GM23338 (cell line): ENCODE results near the gene CRYBG3. TPM values are rescaled to one million over a fixed set of nuclear protein-coding genes. Genes with fewer than 3 reads are reported as not detected.

ENCODE experiments used
- ATAC-seq: fragments of 200-7000 bp; cut with Tn5 transposase; 3 replicates; pipeline ENCODE4 v1.9.1; 2020
- DNase-seq: peaks from one replicate; pipeline ENCODE4 v3.0.0-alpha.2; 2015; ENCODE audit warnings: low spot score
- H2AFZ ChIP-seq: fragments of 200-600 bp; sonication (generic); 2 replicates; pipeline ENCODE4 v1.8.0; 2016; ENCODE audit warnings: antibody characterized with exemption, mild to moderate bottlenecking, moderate library complexity
- H3F3A ChIP-seq: fragments of 200-600 bp; sonication (generic); replicated peaks from 2 replicates; pipeline ENCODE4 v1.8.0; 2017; ENCODE audit warnings: antibody characterized with exemption, mixed run types, low read depth
- H3K27ac ChIP-seq: fragments of 200-600 bp; sonication (generic); 2 replicates; pipeline ENCODE4 v1.6.1; 2016; ENCODE audit warnings: low read depth
- H3K27me3 ChIP-seq: fragments of 200-600 bp; sonication (generic); 2 replicates; pipeline ENCODE4 v1.8.0; 2016; ENCODE audit warnings: mild to moderate bottlenecking, mixed run types, moderate library complexity; ENCODE audit not compliant: insufficient read depth
- H3K36me3 ChIP-seq: fragments of 200-600 bp; sonication (generic); 2 replicates; pipeline ENCODE4 v1.8.0; 2016; ENCODE audit warnings: mild to moderate bottlenecking; ENCODE audit not compliant: insufficient read depth
- H3K4me1 ChIP-seq: fragments of 200-600 bp; sonication (generic); 2 replicates; pipeline ENCODE4 v1.8.0; 2016; ENCODE audit warnings: mild to moderate bottlenecking, moderate library complexity; ENCODE audit not compliant: insufficient read depth
- H3K4me2 ChIP-seq: fragments of 200-600 bp; sonication (generic); 2 replicates; pipeline ENCODE4 v1.7.1; 2017; ENCODE audit warnings: mixed run types
- H3K4me3 ChIP-seq: fragments of 200-600 bp; sonication (generic); 2 replicates; pipeline ENCODE4 v1.6.1; 2016; ENCODE audit warnings: mixed run types
- H3K79me2 ChIP-seq: fragments of 200-600 bp; sonication (generic); replicated peaks from 2 replicates; pipeline ENCODE4 v1.8.0; 2017; ENCODE audit warnings: mild to moderate bottlenecking; ENCODE audit not compliant: insufficient read depth
- H3K9me2 ChIP-seq: fragments of 200-600 bp; sonication (generic); 2 replicates; pipeline ENCODE4 v1.8.0; 2017; ENCODE audit not compliant: insufficient read depth
- H4K20me1 ChIP-seq: fragments of 200-600 bp; sonication (generic); replicated peaks from 2 replicates; pipeline ENCODE4 v1.8.0; 2017; ENCODE audit warnings: mild to moderate bottlenecking; ENCODE audit not compliant: insufficient read depth
- H3K27ac Mint-ChIP-seq: 2 replicates; pipeline ENCODE4 v1.8.0; 2020; ENCODE audit warnings: inconsistent platforms, mild to moderate bottlenecking, moderate library complexity, mixed read lengths
- H3K27me3 Mint-ChIP-seq: 3 replicates; pipeline ENCODE4 v1.8.0; 2022; ENCODE audit warnings: low read depth, mild to moderate bottlenecking, moderate library complexity, mixed read lengths, inconsistent platforms; ENCODE audit not compliant: insufficient read depth, poor library complexity
- H3K36me3 Mint-ChIP-seq: 3 replicates; pipeline ENCODE4 v1.8.0; 2021; ENCODE audit warnings: low read depth, mild to moderate bottlenecking, inconsistent platforms, moderate library complexity, mixed read lengths
- H3K4me1 Mint-ChIP-seq: 3 replicates; pipeline ENCODE4 v1.8.0; 2020; ENCODE audit warnings: mild to moderate bottlenecking, inconsistent platforms, mixed read lengths
- H3K4me3 Mint-ChIP-seq: 3 replicates; pipeline ENCODE4 v1.8.0; 2021; ENCODE audit warnings: moderate library complexity, mild to moderate bottlenecking, inconsistent platforms, mixed read lengths
- H3K9me3 Mint-ChIP-seq: 3 replicates; pipeline ENCODE4 v1.8.0; 2020; ENCODE audit warnings: moderate library complexity, mild to moderate bottlenecking, inconsistent platforms, mixed read lengths
- CREB1 ChIP-seq: fragments of 250-450 bp; sonication (Bioruptor Pico); IDR thresholded peaks from 2 replicates; pipeline ENCODE4 v1.5.0; 2020; ENCODE audit warnings: low read depth, mild to moderate bottlenecking, moderate library complexity
- CTCF ChIP-seq, 2 experiments: fragments of 200-600 bp in 1 of 2; sonication (generic) in 1 of 2; conservative IDR thresholded peaks; 2 replicates each; pipeline versions ENCODE4 v1.5.1 to v1.6.1; 2016 to 2017; ENCODE audit warnings: antibody characterized with exemption in 2 of 2, low read depth in 2 of 2, mild to moderate bottlenecking in 2 of 2, moderate library complexity in 1 of 2
- ETS1 ChIP-seq: IDR thresholded peaks from 2 replicates; pipeline ENCODE4 v1.6.1; 2016; ENCODE audit warnings: antibody characterized with exemption
- EZH2phosphoT487 ChIP-seq: fragments of 200-600 bp; sonication (generic); IDR thresholded peaks from one replicate; pipeline ENCODE4 v1.8.1; 2018; ENCODE audit warnings: antibody characterized with exemption; ENCODE audit not compliant: unreplicated experiment
- JUNB ChIP-seq: IDR thresholded peaks from one replicate; pipeline ENCODE4 v1.6.1; 2016; ENCODE audit warnings: antibody characterized with exemption; ENCODE audit not compliant: unreplicated experiment
- POLR2AphosphoS5 ChIP-seq: IDR thresholded peaks from 2 replicates; pipeline ENCODE4 v1.6.1; 2016; ENCODE audit warnings: antibody characterized with exemption, low read depth
- STAT1 ChIP-seq: IDR thresholded peaks from one replicate; pipeline ENCODE4 v1.6.1; 2016; ENCODE audit warnings: antibody characterized with exemption; ENCODE audit not compliant: unreplicated experiment
- ZNF114 ChIP-seq: fragments of 250-450 bp; sonication (Bioruptor Pico); IDR thresholded peaks from 2 replicates; pipeline ENCODE4 v1.5.0; 2020; ENCODE audit warnings: mild to moderate bottlenecking, moderate library complexity
- ZNF331 ChIP-seq: fragments of 250-450 bp; sonication (Bioruptor Pico); IDR thresholded peaks from 2 replicates; pipeline ENCODE4 v1.5.0; 2020; ENCODE audit warnings: low read depth, mild to moderate bottlenecking, moderate library complexity
- polyA plus RNA-seq: library from polyadenylated mRNA; unstranded; fragments of >200 nt; fragmentation: Nextera tagmentation; extraction: Ambion mirVana; gene quantifications from 2 replicates; pipeline ENCODE4 v1.2.1, GENCODE V29; 2016
- total RNA-seq: library from RNA; depleted of rRNA; stranded (reverse); fragments of >200 nt; shearing (Covaris generic); gene quantifications from 2 replicates; pipeline ENCODE4 v1.2.3, GENCODE V29; 2014

Gene CRYBG3
- total and polyA plus RNA-seq, 2 experiments from 2014 or later = 2.3 to 8.9 TPM

DNA sequence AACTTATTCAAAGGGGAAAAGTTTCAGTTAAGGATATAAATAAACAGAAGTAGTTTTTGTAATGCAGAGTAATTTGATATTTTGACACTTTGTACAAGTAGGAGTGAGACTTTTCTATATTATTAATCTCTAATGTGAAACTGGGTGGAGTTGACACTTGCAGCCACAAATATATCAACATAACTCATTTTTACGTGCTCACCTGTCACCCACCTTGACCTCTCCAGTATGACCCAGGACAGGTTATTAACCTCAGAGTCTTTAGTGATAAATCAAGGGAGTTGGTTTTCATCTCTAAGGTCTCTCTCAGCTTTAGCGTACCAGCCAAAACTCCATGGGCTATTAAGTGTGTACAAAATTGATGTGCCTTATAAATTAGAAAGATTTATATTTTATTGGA, 7.4 kb downstream of the CRYBG3 start:
- Histone ChIP-seq H4K20me1 (no peaks in the 10 kb centered on the region), H3K9me2 (no peaks in the 10 kb centered on the region), H3F3A (no peaks in the 10 kb centered on the region), H3K27me3 (no peaks in the 10 kb centered on the region), H3K4me3 (no peak overlapping the region), H3K27ac (no peak overlapping the region), H3K4me1 (no peaks in the 10 kb centered on the region), H2AFZ (no peak overlapping the region), H3K36me3 (no peaks in the 10 kb centered on the region), H3K4me2 (no peak overlapping the region), H3K79me2 (peaks cover 38% of the 10 kb centered on the region)
- ATAC-seq = no peak
- no peak for TF ChIP-seq ETS1
- TF ChIP-seq EZH2phosphoT487 = no peak
- no peak for TF ChIP-seq ZNF331 (CRISPR knock-in tag)
- no peak for TF ChIP-seq JUNB
- no peak overlapping the region for H3K4me3 Mint-ChIP-seq
- H3K27ac Mint-ChIP-seq = no peak overlapping the region
- peaks cover 6% of the 10 kb centered on the region for H3K36me3 Mint-ChIP-seq
- no peak for DNase-seq
- peaks cover 3% of the 10 kb centered on the region; the same call in 2 of the 3 replicates for H3K9me3 Mint-ChIP-seq
- H3K27me3 Mint-ChIP-seq = no peaks in the 10 kb centered on the region
- H3K4me1 Mint-ChIP-seq = no peaks in the 10 kb centered on the region; the same call in 2 of the 3 replicates

GRCh38 chr3:97830638-97831037, 8.8 kb downstream of the CRYBG3 start:
- no peak overlapping the region for H3K27ac ChIP-seq
- Mint-ChIP-seq H3K27ac (no peak overlapping the region), H3K36me3 (peaks cover 6% of the 10 kb centered on the region), H3K27me3 (peaks cover 2% of the 10 kb centered on the region), H3K4me1 (no peaks in the 10 kb centered on the region), H3K9me3 (peaks cover 3% of the 10 kb centered on the region; the same call in 2 of the 3 replicates), H3K4me3 (no peak overlapping the region)
- ATAC-seq (no peak), DNase-seq (no peak)
- no peaks in the 10 kb centered on the region for H3F3A ChIP-seq
- H3K4me3 ChIP-seq = no peak overlapping the region
- no peak overlapping the region for H3K4me2 ChIP-seq
- no peak for TF ChIP-seq JUNB
- no peaks in the 10 kb centered on the region for H3K36me3 ChIP-seq
- H3K79me2 ChIP-seq = peaks cover 29% of the 10 kb centered on the region
- no peaks in the 10 kb centered on the region for H4K20me1 ChIP-seq
- H3K27me3 ChIP-seq = no peaks in the 10 kb centered on the region
- H3K9me2 ChIP-seq = no peaks in the 10 kb centered on the region
- no peak overlapping the region for H2AFZ ChIP-seq
- no peaks in the 10 kb centered on the region for H3K4me1 ChIP-seq

- H3K4me3 Mint-ChIP-seq = no peak overlapping the region
- H3K36me3 Mint-ChIP-seq = peaks cover 6% of the 10 kb centered on the region
- peaks cover 3% of the 10 kb centered on the region; the same call in 2 of the 3 replicates for H3K9me3 Mint-ChIP-seq
- no peaks in the 10 kb centered on the region for H3K4me1 ChIP-seq
- H2AFZ ChIP-seq = no peak overlapping the region
- peaks cover 2% of the 10 kb centered on the region for H3K27me3 Mint-ChIP-seq
- ATAC-seq (no peak), DNase-seq (no peak)
- H3K4me2 ChIP-seq = no peak overlapping the region
- no peak overlapping the region for H3K27ac ChIP-seq
- peaks cover 26% of the 10 kb centered on the region for H3K79me2 ChIP-seq
- H3F3A ChIP-seq = no peaks in the 10 kb centered on the region
- no peaks in the 10 kb centered on the region for H3K9me2 ChIP-seq
- no peaks in the 10 kb centered on the region for H4K20me1 ChIP-seq
- no peak overlapping the region for H3K4me3 ChIP-seq
- H3K27ac Mint-ChIP-seq = no peak overlapping the region
- H3K36me3 ChIP-seq = no peaks in the 10 kb centered on the region
- H3K4me1 Mint-ChIP-seq = no peaks in the 10 kb centered on the region
- H3K27me3 ChIP-seq = no peaks in the 10 kb centered on the region
- TF ChIP-seq CREB1 (CRISPR knock-in tag) = no peak
- no peak for TF ChIP-seq JUNB
- TF ChIP-seq ZNF114 (CRISPR knock-in tag) = no peak
- no peak for TF ChIP-seq STAT1
- no peak for TF ChIP-seq POLR2AphosphoS5
- TF ChIP-seq CTCF (conservative IDR thresholded peaks at IDR 0.05; ENCODE audit: low read depth in 2 of 2) = no peak
- no peak for TF ChIP-seq ZNF331 (CRISPR knock-in tag)
Observed at GRCh38 chr3:97831140-97831539, 9.3 kb downstream of the CRYBG3 start.
